GM12892 (cell line): ENCODE measurements around the gene GHRH.

Source experiments
- POLR2A ChIP-seq: IDR thresholded peaks from 2 replicates; pipeline ENCODE4 v1.6.1; 2011; ENCODE audit warnings: low read depth, low read length, control low read depth
- POLR2AphosphoS5 ChIP-seq: IDR thresholded peaks from 2 replicates; pipeline ENCODE4 v1.6.1; 2011; ENCODE audit warnings: low read depth, low read length, control low read depth
- TAF1 ChIP-seq: IDR thresholded peaks from 2 replicates; pipeline ENCODE4 v1.6.1; 2011; ENCODE audit warnings: low read depth, mild to moderate bottlenecking, control low read depth, low read length, borderline replicate concordance

- no peak for TF ChIP-seq POLR2AphosphoS5
- TF ChIP-seq POLR2A = no peak
- no peak for TF ChIP-seq TAF1
Measured at GRCh38 chr20:37267667-37268313, 6.2 kb upstream of the GHRH start.
